LNCaP clone FGC (cell line): ENCODE measurements around the gene FAM53A.

Experiments used
- DNase-seq: peaks from one replicate; pipeline ENCODE4 v3.0.0-alpha.2; 2011; ENCODE audit warnings: low read depth
- H3K4me3 ChIP-seq: 2 replicates; pipeline ENCODE4 v1.5.1; 2011; ENCODE audit warnings: mild to moderate bottlenecking, low read depth, low read length, control low read depth
- CTCF ChIP-seq: IDR thresholded peaks from 2 replicates; pipeline ENCODE4 v1.5.1; 2012; ENCODE audit warnings: mild to moderate bottlenecking; ENCODE audit not compliant: control insufficient read depth, insufficient read depth; ENCODE audit errors: extremely low read depth

The FAM53A gene

GRCh38 chr4:1651609-1652008 lies 32.5 kb downstream of the FAM53A start:
- no peak for DNase-seq
- no peak for TF ChIP-seq CTCF

GRCh38 chr4:1648962-1649361 lies 35.2 kb downstream of the FAM53A start:
- no peak for TF ChIP-seq CTCF

More at GRCh38 chr4:1651609-1652008, 32.5 kb downstream of the FAM53A start:
- no peak overlapping the region for H3K4me3 ChIP-seq

GRCh38 chr4:1647432-1647831 lies 36.7 kb downstream of the FAM53A start:
- no peak overlapping the region for H3K4me3 ChIP-seq
- DNase-seq = no peak
- TF ChIP-seq CTCF = no peak

More at GRCh38 chr4:1648962-1649361, 35.2 kb downstream of the FAM53A start:
- DNase-seq = no peak
- no peak overlapping the region for H3K4me3 ChIP-seq

- no peak overlapping the region for H3K4me3 ChIP-seq
- DNase-seq = no peak
- TF ChIP-seq CTCF = no peak
Observed at GRCh38 chr4:1646690-1647089, 37.4 kb downstream of the FAM53A start.

GRCh38 chr4:1644891-1645657 lies 39.0 kb downstream of the FAM53A start:
- H3K4me3 ChIP-seq = no peak overlapping the region
- TF ChIP-seq CTCF = no peak
- DNase-seq = no peak

GRCh38 chr4:1643971-1644735 lies 40.0 kb downstream of the FAM53A start:
- DNase-seq = no peak
- H3K4me3 ChIP-seq = no peak overlapping the region
- TF ChIP-seq CTCF = no peak
